PFSK-1 (cell line): ENCODE measurements around the gene TMC1.

Experiments used
- FOXP2 ChIP-seq: optimal IDR thresholded peaks from 2 replicates; pipeline ENCODE3; 2011; ENCODE audit warnings: borderline replicate concordance, control low read depth, inconsistent platforms; ENCODE audit not compliant: insufficient read depth; ENCODE audit errors: extremely low read length, extremely low read depth
- POLR2AphosphoS5 ChIP-seq: IDR thresholded peaks from 2 replicates; pipeline ENCODE4 v1.6.1; 2012; ENCODE audit warnings: low read depth, mild to moderate bottlenecking, control low read depth, low read length, moderate library complexity
- REST ChIP-seq, 2 experiments: IDR thresholded peaks; 2 replicates each; pipeline versions ENCODE4 v1.6.1 to v1.8.0; 2011 to 2012; ENCODE audit warnings: low read depth in 2 of 2, low read length in 2 of 2, control low read depth in 1 of 2, inconsistent platforms in 1 of 2, mild to moderate bottlenecking in 1 of 2, moderate library complexity in 1 of 2; ENCODE audit not compliant: insufficient read depth in 1 of 2
- SIN3A ChIP-seq: IDR thresholded peaks from 2 replicates; pipeline ENCODE4 v1.6.1; 2012; ENCODE audit warnings: mild to moderate bottlenecking, low read length, moderate library complexity, borderline replicate concordance; ENCODE audit not compliant: insufficient read depth
- TAF1 ChIP-seq: IDR thresholded peaks from 2 replicates; pipeline ENCODE4 v1.6.1; 2012; ENCODE audit warnings: low read length, control low read depth, borderline replicate concordance; ENCODE audit not compliant: insufficient read depth

The TMC1 gene

DNA sequence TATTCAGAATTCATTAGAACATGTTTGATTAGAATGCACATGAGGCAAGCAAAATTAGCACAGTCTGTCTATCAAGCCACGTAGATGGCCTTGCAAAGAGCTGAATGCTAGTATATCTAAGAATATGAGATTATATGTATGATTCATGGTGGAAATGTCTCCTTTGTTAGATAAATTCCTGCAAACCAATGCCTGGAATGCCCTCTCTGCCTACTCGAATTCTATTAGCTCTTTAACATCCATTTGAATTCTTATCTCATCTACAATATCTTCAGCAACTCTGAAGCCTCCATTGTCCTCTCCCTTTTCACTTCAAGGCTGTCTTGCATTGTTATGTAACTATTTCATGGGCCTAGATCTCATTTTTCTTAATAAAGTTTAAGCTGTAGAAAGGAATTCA is 205.5 kb downstream of the TMC1 start:
- TF ChIP-seq SIN3A = no peak

- TF ChIP-seq POLR2AphosphoS5 (no peak), TAF1 (no peak), FOXP2 (no peak), SIN3A (no peak), REST (IDR thresholded peaks at IDR 0.05; ENCODE audit: insufficient read depth in 1 of 2, low read depth in 2 of 2, low read length in 2 of 2) (no peak)
Observed at GRCh38 chr9:72728031-72728770, 206.8 kb downstream of the TMC1 start.

- no peak for TF ChIP-seq FOXP2
- TF ChIP-seq TAF1 = no peak
- no peak for TF ChIP-seq POLR2AphosphoS5
- TF ChIP-seq REST (IDR thresholded peaks at IDR 0.05; ENCODE audit: insufficient read depth in 1 of 2, low read depth in 2 of 2, low read length in 2 of 2) = no peak
Observed at GRCh38 chr9:72733895-72734294, 212.5 kb downstream of the TMC1 start.

- TF ChIP-seq SIN3A (no peak), POLR2AphosphoS5 (no peak), TAF1 (no peak), FOXP2 (no peak), REST (IDR thresholded peaks at IDR 0.05; ENCODE audit: insufficient read depth in 1 of 2, low read depth in 2 of 2, low read length in 2 of 2) (no peak)
Observed at GRCh38 chr9:72734631-72735030, 213.2 kb downstream of the TMC1 start.

DNA sequence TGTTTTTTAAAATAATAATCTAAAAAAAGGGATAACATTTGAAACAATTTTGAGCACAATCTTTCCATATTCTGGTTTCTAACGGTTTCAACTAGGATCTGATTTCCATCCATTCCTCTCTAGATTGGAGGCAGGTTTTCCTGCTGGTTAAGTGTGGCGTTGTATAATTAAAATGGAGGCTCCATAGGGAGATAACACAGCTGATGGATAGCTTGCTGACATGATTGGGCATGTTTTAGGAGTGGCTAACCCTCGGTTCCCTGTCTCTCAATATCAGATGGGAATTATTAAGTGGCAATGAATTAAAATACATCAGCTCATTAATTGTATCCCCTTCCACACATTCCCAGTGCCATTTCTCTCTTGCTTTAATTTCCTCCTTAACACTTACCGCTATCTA is 222.4 kb downstream of the TMC1 start:
- TF ChIP-seq FOXP2 = no peak
- TF ChIP-seq POLR2AphosphoS5 = no peak
- no peak for TF ChIP-seq SIN3A
- no peak for TF ChIP-seq REST (IDR thresholded peaks at IDR 0.05; ENCODE audit: insufficient read depth in 1 of 2, low read depth in 2 of 2, low read length in 2 of 2)
- no peak for TF ChIP-seq TAF1
